GM12865 (cell line): ENCODE data around the gene OSBPL10.

Experiments used
- DNase-seq: peaks from one replicate; pipeline ENCODE4 v3.0.0; 2010; ENCODE audit warnings: low read depth
- H3K4me3 ChIP-seq: 2 replicates; pipeline ENCODE4 v1.5.1; 2011; ENCODE audit warnings: mild to moderate bottlenecking, low read depth, low read length, control low read depth
- TF ChIP-seq, protein P1 (sequence below): IDR thresholded peaks from 2 replicates; pipeline ENCODE4 v1.5.1; 2011; ENCODE audit warnings: low read length, control low read depth, low read depth, inconsistent platforms; ENCODE audit not compliant: insufficient read depth; ENCODE audit errors: missing control alignments

OSBPL10 gene

DNA sequence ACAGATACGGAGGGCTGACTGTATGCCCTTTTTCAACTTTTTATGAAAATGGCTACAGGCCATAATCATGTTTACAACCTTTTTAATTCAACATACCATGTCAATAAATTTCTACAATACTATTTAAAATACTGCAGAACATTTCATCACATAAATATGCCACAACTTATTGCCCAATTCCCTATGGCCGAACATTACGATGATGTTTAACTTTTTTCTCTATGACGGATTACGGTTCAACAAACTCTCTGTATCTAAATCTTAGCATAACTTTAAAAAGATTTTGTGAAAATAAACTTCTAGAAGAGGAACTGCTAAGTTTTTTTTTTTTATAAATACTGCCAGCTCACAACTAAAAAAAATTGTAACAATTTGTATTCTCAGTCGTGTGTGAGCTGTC lies 220.4 kb downstream of the OSBPL10 start:
- DNase-seq = no peak
- TF ChIP-seq, protein P1, sequence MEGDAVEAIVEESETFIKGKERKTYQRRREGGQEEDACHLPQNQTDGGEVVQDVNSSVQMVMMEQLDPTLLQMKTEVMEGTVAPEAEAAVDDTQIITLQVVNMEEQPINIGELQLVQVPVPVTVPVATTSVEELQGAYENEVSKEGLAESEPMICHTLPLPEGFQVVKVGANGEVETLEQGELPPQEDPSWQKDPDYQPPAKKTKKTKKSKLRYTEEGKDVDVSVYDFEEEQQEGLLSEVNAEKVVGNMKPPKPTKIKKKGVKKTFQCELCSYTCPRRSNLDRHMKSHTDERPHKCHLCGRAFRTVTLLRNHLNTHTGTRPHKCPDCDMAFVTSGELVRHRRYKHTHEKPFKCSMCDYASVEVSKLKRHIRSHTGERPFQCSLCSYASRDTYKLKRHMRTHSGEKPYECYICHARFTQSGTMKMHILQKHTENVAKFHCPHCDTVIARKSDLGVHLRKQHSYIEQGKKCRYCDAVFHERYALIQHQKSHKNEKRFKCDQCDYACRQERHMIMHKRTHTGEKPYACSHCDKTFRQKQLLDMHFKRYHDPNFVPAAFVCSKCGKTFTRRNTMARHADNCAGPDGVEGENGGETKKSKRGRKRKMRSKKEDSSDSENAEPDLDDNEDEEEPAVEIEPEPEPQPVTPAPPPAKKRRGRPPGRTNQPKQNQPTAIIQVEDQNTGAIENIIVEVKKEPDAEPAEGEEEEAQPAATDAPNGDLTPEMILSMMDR = no peak
- no peak overlapping the region for H3K4me3 ChIP-seq

DNA sequence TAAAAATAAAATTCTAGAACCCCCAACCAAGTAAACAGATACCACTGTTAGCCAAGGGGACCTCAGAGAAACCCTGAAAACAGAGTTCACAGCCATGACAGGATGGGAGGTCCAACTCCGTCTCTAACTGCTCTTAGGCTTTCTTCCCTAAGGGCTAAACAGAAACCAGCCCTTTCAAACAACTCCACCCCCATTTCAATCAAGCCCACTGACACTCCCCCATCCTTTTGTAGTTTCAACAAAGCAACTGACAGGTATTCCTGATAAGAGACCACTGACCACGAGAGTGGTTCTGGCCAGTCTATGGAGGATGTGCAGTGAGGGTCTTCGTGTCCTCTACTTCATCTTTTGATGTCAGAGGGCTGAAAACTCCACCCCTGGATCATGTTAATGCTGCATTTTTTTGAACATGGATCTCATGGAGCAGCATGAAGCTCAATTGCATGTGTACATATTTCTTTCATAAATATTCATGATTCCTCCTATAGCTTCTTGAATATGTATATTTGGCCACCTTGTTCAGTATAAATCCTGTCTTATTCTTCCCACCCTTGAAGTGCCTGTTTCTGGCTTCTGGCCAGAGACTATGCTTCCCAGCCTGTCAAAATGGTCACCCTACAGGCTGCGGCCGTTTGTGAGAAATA lies 222.6 kb downstream of the OSBPL10 start:
- DNase-seq = no peak
- no peak overlapping the region for H3K4me3 ChIP-seq
- TF ChIP-seq, protein P1 = no peak

DNA sequence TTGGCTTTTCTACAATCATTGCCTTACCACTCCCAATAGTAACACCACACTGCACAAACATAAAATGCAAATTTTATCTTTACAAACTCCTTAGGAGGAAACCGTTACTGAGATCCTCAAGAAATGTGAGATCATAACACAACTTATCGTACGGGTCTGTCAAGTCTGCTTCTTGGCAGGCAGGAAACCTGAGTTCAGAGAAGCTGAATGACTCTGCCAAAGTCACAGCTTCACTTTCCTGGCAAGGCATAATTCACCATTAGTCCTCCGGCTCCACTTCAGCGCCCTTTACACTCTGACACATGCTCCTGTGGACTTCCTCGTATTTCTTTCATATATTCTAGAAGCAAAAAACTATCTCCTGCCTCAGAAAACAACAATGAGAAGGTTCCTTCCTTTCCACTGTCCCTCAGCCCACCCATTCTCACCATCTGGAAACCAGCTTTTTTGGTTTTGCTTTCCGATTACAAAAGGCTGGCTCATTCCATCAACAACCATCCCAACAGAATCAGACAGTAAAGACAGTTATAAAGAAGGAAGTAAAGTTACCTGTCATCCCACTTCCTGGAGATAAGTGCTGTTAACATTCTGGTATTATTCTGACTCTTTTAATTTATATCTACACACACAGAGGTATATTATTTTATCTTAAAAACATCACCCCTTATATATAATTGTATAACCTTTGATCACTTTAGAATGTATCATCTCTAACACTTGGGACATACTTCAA lies 225.0 kb downstream of the OSBPL10 start:
- TF ChIP-seq, protein P1 = no peak
- H3K4me3 ChIP-seq = no peak overlapping the region
- DNase-seq = no peak

DNA sequence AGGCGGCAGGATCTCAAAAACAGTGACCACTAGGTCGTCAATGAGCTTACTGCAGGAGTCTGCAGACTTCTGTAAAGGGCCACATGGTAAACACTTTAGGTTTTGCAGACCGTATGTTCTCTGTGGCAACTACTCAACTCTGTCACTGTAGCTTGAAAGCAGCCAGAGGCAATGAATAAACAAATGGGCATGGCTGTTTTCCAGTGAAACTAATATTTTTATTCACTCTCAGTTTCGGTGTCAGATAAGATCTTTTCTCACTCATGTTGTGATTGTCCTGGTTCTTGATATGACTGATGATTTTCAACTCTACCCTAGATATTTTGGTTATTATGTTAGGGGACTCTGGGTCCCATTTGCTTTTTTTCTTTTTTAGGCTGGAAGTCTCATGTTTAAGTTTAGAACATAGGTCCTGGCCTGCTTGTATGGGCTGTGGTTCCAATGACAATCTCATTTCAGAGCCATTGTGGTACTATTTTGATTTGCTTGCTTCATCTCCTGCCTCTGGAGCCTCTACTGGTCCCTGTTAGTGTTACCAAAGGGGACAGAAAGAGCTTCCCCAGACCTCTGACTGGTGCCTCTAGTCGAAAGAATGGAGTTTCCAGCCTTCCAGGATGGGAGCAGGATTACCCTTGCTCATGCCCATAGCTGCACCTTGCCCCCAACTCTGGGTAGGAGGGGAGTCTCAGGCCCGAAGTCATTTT lies 226.3 kb downstream of the OSBPL10 start:
- TF ChIP-seq, protein P1 = no peak
- DNase-seq = peak; percentile 76
- no peak overlapping the region for H3K4me3 ChIP-seq

DNA sequence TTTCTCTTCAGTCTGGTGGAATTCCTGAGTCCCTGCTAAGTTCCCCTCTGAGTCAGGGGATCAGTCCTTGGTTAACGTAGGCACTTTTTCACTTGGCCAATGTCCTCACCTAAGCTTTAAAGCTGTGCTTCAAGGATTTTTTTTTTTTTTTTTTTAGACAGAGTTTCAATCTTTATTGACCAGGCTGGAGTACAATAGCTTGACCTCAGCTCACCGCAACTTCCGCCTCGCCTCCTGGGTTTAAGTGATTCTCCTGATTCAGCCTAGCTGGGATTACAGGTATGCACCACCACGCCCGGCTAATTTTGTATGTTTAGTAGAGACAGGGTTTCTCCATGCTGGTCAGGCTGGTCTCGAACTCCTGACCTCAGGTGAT lies 228.0 kb downstream of the OSBPL10 start:
- TF ChIP-seq, protein P1 = no peak
- H3K4me3 ChIP-seq = no peak overlapping the region
- DNase-seq = no peak

DNA sequence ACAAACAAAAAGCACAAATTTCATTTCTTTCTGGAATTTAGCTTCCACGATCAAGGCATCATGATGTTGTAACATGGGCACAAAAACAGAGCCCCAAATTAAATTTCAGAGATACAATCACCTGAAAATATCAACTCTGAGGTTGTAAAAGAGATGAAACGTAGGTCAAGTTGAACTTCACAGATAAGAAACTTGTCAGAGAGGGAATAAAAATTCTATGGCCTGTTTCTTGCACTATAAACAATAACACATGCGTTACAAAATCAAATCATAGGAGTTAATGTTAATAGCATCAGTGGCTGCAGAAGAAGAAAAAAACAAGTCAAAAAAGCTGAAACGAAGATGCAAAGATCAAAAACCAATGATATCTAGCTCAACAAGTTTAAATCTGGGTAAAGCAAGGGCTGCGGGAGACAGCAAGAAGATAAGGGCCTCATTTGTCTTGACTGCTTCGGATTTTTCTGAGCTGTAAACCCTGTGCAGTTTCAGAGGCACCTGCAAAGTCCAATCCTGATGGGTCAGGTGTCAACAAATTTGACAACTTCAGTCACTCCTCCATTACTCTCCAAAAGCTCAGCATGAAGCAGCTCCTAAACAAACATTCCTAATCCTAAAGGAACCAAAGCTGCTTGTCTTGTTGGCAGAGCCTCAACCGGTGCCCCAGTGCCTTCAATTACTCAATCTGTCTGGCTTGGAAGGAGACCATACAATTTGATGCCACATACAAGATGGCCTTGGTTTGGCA lies 228.6 kb downstream of the OSBPL10 start:
- TF ChIP-seq, protein P1 = no peak
- DNase-seq = no peak
- no peak overlapping the region for H3K4me3 ChIP-seq
